ENCODE measurements around the gene ETS1. TPM values are rescaled to one million over a fixed set of nuclear protein-coding genes. Genes with fewer than 3 reads are reported as not detected.

ETS1 gene
- total RNA-seq, 2 experiments from 2014 or later: 568 to 580 TPM

- POLR2A ChIA-PET: no interaction called here
- Mint-ChIP-seq H3K9me3 (no peaks in the 10 kb centered on the region), H3K27me3 (peaks cover 8% of the 10 kb centered on the region), H3K36me3 (peaks cover 4% of the 10 kb centered on the region), H3K4me1 (peaks cover 29% of the 10 kb centered on the region), H3K27ac (no peak overlapping the region), H3K4me3 (no peak overlapping the region)
- DNase-seq (no peak), ATAC-seq (ENCODE audit: low read depth) (no peak)
These were observed 5.6 kb downstream of the ETS1 start for GRCh38 chr11:128581561-128582272.

DNA sequence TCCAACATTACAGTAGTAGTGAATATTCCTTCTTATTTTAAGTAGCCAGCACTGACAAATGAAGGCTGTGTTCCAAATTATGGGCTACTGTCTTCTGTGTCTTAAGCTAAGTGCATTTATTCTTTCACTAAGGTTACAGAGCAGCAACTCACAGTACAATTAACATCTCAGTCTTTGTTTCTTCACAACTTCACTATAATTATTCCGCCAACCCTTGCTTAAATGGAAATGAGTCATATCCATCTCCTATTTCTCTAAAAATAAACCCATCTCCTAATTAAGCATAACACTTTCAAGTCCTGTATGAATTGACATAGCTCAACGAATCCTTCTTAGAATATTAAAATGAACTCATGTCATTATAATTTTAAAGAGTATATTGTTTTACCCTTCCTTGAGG is 6.7 kb downstream of the ETS1 start:
- H3K4me1 Mint-ChIP-seq: peaks cover 30% of the 10 kb centered on the region
- POLR2A ChIA-PET: interaction anchor here (1.2 kb wide), 1 partner anchor 43 kb away, joined by 3 read pairs; no protein-coding TSS in a partner anchor
- H3K36me3 Mint-ChIP-seq: peaks cover 4% of the 10 kb centered on the region
- DNase-seq (no peak), ATAC-seq (ENCODE audit: low read depth) (no peak)
- H3K4me3 Mint-ChIP-seq: no peak overlapping the region
- H3K27me3 Mint-ChIP-seq: peaks cover 6% of the 10 kb centered on the region
- no peak overlapping the region for H3K27ac Mint-ChIP-seq
- H3K9me3 Mint-ChIP-seq: no peaks in the 10 kb centered on the region

GRCh38 chr11:128579798-128580504 is 7.4 kb downstream of the ETS1 start:
- POLR2A ChIA-PET: interaction anchor here (0.7 to 1.2 kb wide), 3 partner anchors 19 to 276 kb away, joined by 3 read pairs; no protein-coding TSS in a partner anchor
- Mint-ChIP-seq H3K27ac (no peak overlapping the region), H3K4me3 (no peak overlapping the region), H3K9me3 (no peaks in the 10 kb centered on the region), H3K36me3 (peaks cover 4% of the 10 kb centered on the region), H3K4me1 (peaks cover 36% of the 10 kb centered on the region), H3K27me3 (peaks cover 4% of the 10 kb centered on the region)
- ATAC-seq (ENCODE audit: low read depth) (peak; percentile 51), DNase-seq (no peak)

GRCh38 chr11:128576555-128576954 is 10.8 kb downstream of the ETS1 start:
- no peak overlapping the region for H3K27ac Mint-ChIP-seq

GRCh38 chr11:128575961-128576350 is 11.4 kb downstream of the ETS1 start:
- Mint-ChIP-seq H3K36me3 (peaks cover 4% of the 10 kb centered on the region), H3K27ac (no peak overlapping the region), H3K27me3 (peaks cover 2% of the 10 kb centered on the region), H3K9me3 (no peaks in the 10 kb centered on the region), H3K4me1 (peaks cover 23% of the 10 kb centered on the region), H3K4me3 (no peak overlapping the region)
- POLR2A ChIA-PET: no interaction called here
- DNase-seq (no peak), ATAC-seq (ENCODE audit: low read depth) (no peak)

More at GRCh38 chr11:128576555-128576954, 10.8 kb downstream of the ETS1 start:
- Mint-ChIP-seq H3K36me3 (peaks cover 4% of the 10 kb centered on the region), H3K4me1 (peaks cover 27% of the 10 kb centered on the region), H3K4me3 (no peak overlapping the region), H3K27me3 (peaks cover 2% of the 10 kb centered on the region), H3K9me3 (no peaks in the 10 kb centered on the region)
- ATAC-seq (ENCODE audit: low read depth) (no peak), DNase-seq (no peak)
- POLR2A ChIA-PET: no interaction called here

DNA sequence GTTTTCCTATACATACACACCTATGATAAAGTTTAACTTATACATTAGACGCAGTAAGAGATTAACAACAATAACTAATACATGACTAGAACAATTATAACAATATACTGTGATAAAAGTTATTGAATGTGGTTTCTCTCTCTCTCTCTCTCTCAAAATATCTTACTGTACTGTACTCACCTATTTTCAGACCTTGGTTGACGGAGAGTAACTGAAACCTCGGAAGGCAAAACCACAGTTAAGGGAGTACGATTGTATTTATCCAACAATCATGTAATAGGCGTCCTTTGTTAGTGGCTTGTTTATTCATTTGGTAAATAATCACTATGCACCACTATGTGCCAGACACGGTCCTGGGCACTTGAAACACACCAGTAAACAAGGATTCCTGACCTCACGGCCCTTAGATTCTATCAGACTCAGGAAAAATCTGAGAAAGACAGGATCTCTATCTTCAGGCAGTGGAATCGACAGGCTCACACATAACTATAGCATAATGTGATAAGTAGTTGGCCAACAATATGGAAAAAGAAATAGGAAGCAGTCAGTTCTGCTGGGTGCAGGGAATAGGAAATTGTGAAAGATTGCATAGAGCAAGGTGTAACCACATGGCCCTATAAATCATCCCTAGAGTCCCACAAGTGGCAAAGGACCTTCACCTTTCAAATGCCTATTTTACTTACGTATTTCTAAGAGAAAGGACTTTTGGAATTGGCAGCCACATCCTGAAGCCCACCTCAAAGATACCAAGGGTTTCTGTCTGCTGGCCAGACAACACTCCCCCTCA is 12.0 kb downstream of the ETS1 start:
- DNase-seq (no peak), ATAC-seq (ENCODE audit: low read depth) (no peak)
- no peak overlapping the region for H3K27ac Mint-ChIP-seq
- peaks cover 4% of the 10 kb centered on the region for H3K36me3 Mint-ChIP-seq
- H3K9me3 Mint-ChIP-seq: no peaks in the 10 kb centered on the region
- peaks cover 2% of the 10 kb centered on the region for H3K27me3 Mint-ChIP-seq
- peak overlapping the region; percentile 9 for H3K4me3 Mint-ChIP-seq
- H3K4me1 Mint-ChIP-seq: peaks cover 20% of the 10 kb centered on the region
- POLR2A ChIA-PET: no interaction called here

GRCh38 chr11:128574576-128575011 is 12.8 kb downstream of the ETS1 start:
- Mint-ChIP-seq H3K36me3 (no peaks in the 10 kb centered on the region), H3K4me1 (peaks cover 13% of the 10 kb centered on the region), H3K9me3 (no peaks in the 10 kb centered on the region), H3K27ac (no peak overlapping the region), H3K4me3 (no peak overlapping the region), H3K27me3 (peaks cover 2% of the 10 kb centered on the region)
- ATAC-seq (ENCODE audit: low read depth) (no peak), DNase-seq (no peak)
- POLR2A ChIA-PET: no interaction called here

DNA sequence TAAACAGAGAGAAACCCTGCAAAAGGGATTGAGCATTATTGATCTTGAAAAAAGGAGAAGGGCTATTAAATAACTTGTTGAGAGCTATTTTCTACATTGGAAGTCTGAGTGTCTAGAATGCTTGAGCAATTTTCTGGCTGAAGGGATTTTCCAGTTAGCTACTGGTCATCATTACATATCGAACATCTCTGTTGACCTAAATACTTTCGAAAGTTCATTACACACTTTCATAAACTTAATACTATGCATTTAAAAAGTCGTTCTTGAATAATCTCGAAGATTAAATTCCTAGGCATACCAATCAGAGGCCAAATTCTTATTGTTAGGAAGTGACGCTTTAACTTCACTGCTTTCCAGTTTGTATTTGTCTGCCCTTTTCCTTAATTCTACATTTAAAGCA is 13.7 kb downstream of the ETS1 start:
- Mint-ChIP-seq H3K36me3 (no peaks in the 10 kb centered on the region), H3K27ac (no peak overlapping the region), H3K9me3 (no peaks in the 10 kb centered on the region), H3K4me1 (peaks cover 12% of the 10 kb centered on the region), H3K4me3 (no peak overlapping the region), H3K27me3 (peaks cover 2% of the 10 kb centered on the region)
- no peak for DNase-seq
- POLR2A ChIA-PET: no interaction called here
- ATAC-seq (ENCODE audit: low read depth): no peak

DNA sequence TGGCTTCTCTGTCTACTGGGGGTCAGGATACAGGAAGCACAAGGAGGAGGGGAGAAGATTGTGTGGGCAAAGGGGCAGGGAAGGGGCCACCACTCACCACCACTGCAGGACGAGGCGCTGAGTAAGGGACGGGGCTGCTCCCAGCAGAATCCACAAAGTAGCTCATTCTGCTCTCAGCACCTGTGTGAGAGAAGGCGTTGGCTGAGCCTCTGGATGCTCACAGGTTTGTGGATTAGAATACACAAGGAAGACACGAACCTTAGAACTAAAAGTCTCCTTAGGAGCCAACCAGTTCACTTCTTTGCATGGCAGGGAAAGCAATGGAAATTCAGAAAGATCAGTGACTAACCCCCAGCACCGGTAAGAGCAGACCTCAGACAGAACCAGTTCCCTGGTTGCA is 14.4 kb downstream of the ETS1 start:
- POLR2A ChIA-PET: no interaction called here
- no peak overlapping the region for H3K27ac Mint-ChIP-seq
- DNase-seq (no peak), ATAC-seq (ENCODE audit: low read depth) (no peak)
- H3K27me3 Mint-ChIP-seq: peaks cover under 1% of the 10 kb centered on the region
- peaks cover 18% of the 10 kb centered on the region for H3K4me1 Mint-ChIP-seq
- no peaks in the 10 kb centered on the region for H3K9me3 Mint-ChIP-seq
- H3K4me3 Mint-ChIP-seq: no peak overlapping the region
- no peaks in the 10 kb centered on the region for H3K36me3 Mint-ChIP-seq

DNA sequence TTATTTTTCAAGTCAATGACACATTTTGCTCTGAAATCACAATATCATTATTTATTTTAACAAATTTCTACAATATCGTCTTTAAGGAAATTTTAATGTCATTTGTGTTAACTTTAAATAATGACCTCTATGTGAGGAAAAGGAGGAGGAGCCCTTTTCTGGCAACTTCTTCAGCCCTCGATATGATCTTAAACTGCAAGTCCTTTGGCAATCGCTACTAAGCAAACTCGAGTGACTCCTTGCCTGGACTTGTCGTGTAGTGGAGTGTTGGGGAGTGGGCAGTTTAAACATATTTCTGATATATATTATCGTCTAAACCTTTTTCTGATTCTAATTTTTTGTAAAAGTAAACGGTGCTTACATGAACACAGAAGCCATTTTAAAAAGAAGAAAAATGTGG is 16.7 kb downstream of the ETS1 start:
- no peaks in the 10 kb centered on the region for H3K9me3 Mint-ChIP-seq
- H3K4me1 Mint-ChIP-seq: peaks cover 20% of the 10 kb centered on the region
- DNase-seq: no peak
- H3K27me3 Mint-ChIP-seq: peaks cover 2% of the 10 kb centered on the region
- H3K27ac Mint-ChIP-seq: no peak overlapping the region
- POLR2A ChIA-PET: no interaction called here
- no peak for ATAC-seq (ENCODE audit: low read depth)
- no peak overlapping the region for H3K4me3 Mint-ChIP-seq
- peaks cover 1% of the 10 kb centered on the region for H3K36me3 Mint-ChIP-seq

GRCh38 chr11:128569291-128569690 is 18.1 kb downstream of the ETS1 start:
- H3K27ac Mint-ChIP-seq: no peak overlapping the region
- ATAC-seq (ENCODE audit: low read depth): no peak
- peaks cover 1% of the 10 kb centered on the region for H3K36me3 Mint-ChIP-seq
- peaks cover 9% of the 10 kb centered on the region for H3K4me1 Mint-ChIP-seq
- H3K27me3 Mint-ChIP-seq: peaks cover 2% of the 10 kb centered on the region
- no peaks in the 10 kb centered on the region for H3K9me3 Mint-ChIP-seq
- no peak overlapping the region for H3K4me3 Mint-ChIP-seq
- DNase-seq: no peak
- POLR2A ChIA-PET: no interaction called here

- ATAC-seq (ENCODE audit: low read depth): no peak
- Mint-ChIP-seq H3K27me3 (peaks cover 2% of the 10 kb centered on the region), H3K9me3 (no peaks in the 10 kb centered on the region), H3K4me3 (no peak overlapping the region), H3K27ac (no peak overlapping the region), H3K4me1 (peaks cover 9% of the 10 kb centered on the region), H3K36me3 (peaks cover 1% of the 10 kb centered on the region)
- POLR2A ChIA-PET: no interaction called here
- DNase-seq: no peak
These were observed 19.1 kb downstream of the ETS1 start for GRCh38 chr11:128568166-128568778.

- Mint-ChIP-seq H3K9me3 (no peaks in the 10 kb centered on the region), H3K4me1 (peaks cover 9% of the 10 kb centered on the region), H3K36me3 (peaks cover 1% of the 10 kb centered on the region), H3K27ac (no peak overlapping the region), H3K27me3 (peaks cover 2% of the 10 kb centered on the region), H3K4me3 (no peak overlapping the region)
- POLR2A ChIA-PET: no interaction called here
- ATAC-seq (ENCODE audit: low read depth): no peak
- no peak for DNase-seq
These were observed 20.2 kb downstream of the ETS1 start for GRCh38 chr11:128567130-128567529.

All from activated naive CD8-positive, alpha-beta T cell treated with anti-CD3 and anti-CD28 coated beads, Interleukin-2, amount 10 ng/mL, durations not matched to agents 7 days and 5 days (primary cell).